Cardiac septum (tissue), 1 donor: Measurements from ENCODE around the gene TMEM128. TPM values are rescaled to one million over a fixed set of nuclear protein-coding genes. Genes with fewer than 3 reads are reported as not detected.

Source experiments
- DNase-seq: peaks from one replicate; pipeline ENCODE4 v3.0.0-alpha.2; 2020; ENCODE audit warnings: low spot score
- intact Hi-C: fragments of 100-400 bp; cut with DNase I; formaldehyde crosslinking; loops from one replicate; pipeline ENCODE4 v1.14.0; 2022
- long read RNA-seq: library from polyadenylated mRNA; unstranded; transcript quantifications from one replicate; pipeline ENCODE4 v2.0.0, GENCODE V29; 2021
- total RNA-seq: library from RNA; stranded (reverse); fragmentation: NEBNext Ultra II Directional; extraction: Animal tissue kit (Norgen Biotek cat#: 25700); gene quantifications from one replicate; pipeline ENCODE4 v1.2.1, GENCODE V29; 2021
- donor health status: DM: no; HTN: no; CAD: no.

The TMEM128 gene
- 12.4 TPM for total RNA-seq
- long read RNA-seq, transcript TMEM128-202 (5 exons, 1,221 nt): major isoform, 10 of 12 reads
- long read RNA-seq, partial matches to known transcripts: 1 of 12 reads
- long read RNA-seq, other reads (novel, unspliced or antisense): 1 of 12 reads

GRCh38 chr4:4248029-4248884 lies at the start of gene TMEM128:
Gene TMEM128 (minus strand): TSS chr4:4248223. CDS start chr4:4248202, 21 bp downstream.
- intact Hi-C loops: loop anchor here (2.0 to 5.0 kb wide), 2 partner anchors 41 to 294 kb away; partner anchors contain the start of gene STX18
- DNase-seq: peak; percentile 98

GRCh38 chr4:4296283-4296846 lies 48.3 kb upstream of the TMEM128 start:
- intact Hi-C loops: no loop called here
- no peak for DNase-seq

- intact Hi-C loops: no loop called here
- no peak for DNase-seq
These were observed 45.3 kb upstream of the TMEM128 start for GRCh38 chr4:4293279-4293678.

GRCh38 chr4:4289941-4290850 lies 42.2 kb upstream of the TMEM128 start, which contains the start of the genes LYAR and ZBTB49:
Gene LYAR (minus strand): TSS chr4:4290154. CDS start chr4:4283742, 6,412 bp downstream.
Gene ZBTB49 (plus strand): TSS chr4:4290251. CDS start chr4:4299946, 9,695 bp downstream.
- intact Hi-C loops: loop anchor here (2.0 kb wide), 1 partner anchor 41 kb away; the partner anchor contains the start of gene TMEM128
- DNase-seq: peak; percentile 97

- DNase-seq: no peak
- intact Hi-C loops: loop anchor here (2.0 kb wide), 1 partner anchor 41 kb away; the partner anchor contains the start of gene TMEM128
These were observed 41.5 kb upstream of the TMEM128 start for GRCh38 chr4:4289597-4289940.

- DNase-seq: no peak
- intact Hi-C loops: loop anchor here (2.0 kb wide), 1 partner anchor 40 kb away; the partner anchor contains the start of gene TMEM128
These were observed 41.0 kb upstream of the TMEM128 start for GRCh38 chr4:4289055-4289454.

GRCh38 chr4:4288098-4288497 lies 40.1 kb upstream of the TMEM128 start:
- intact Hi-C loops: loop anchor here (2.0 kb wide), 1 partner anchor 39 kb away; the partner anchor contains the start of gene TMEM128
- no peak for DNase-seq

GRCh38 chr4:4284827-4285618 lies 37.0 kb upstream of the TMEM128 start:
- no peak for DNase-seq

GRCh38 chr4:4281787-4282186 lies 33.8 kb upstream of the TMEM128 start:
- intact Hi-C loops: no loop called here

More at GRCh38 chr4:4284827-4285618, 37.0 kb upstream of the TMEM128 start:
- intact Hi-C loops: no loop called here

GRCh38 chr4:4277531-4277930 lies 29.5 kb upstream of the TMEM128 start:
- intact Hi-C loops: no loop called here
- no peak for DNase-seq

More at GRCh38 chr4:4281787-4282186, 33.8 kb upstream of the TMEM128 start:
- no peak for DNase-seq

GRCh38 chr4:4274226-4274625 lies 26.2 kb upstream of the TMEM128 start:
- intact Hi-C loops: no loop called here
- no peak for DNase-seq

GRCh38 chr4:4271912-4272311 lies 23.9 kb upstream of the TMEM128 start:
- no peak for DNase-seq
- intact Hi-C loops: no loop called here

- intact Hi-C loops: no loop called here
- no peak for DNase-seq
These were observed 22.5 kb upstream of the TMEM128 start for GRCh38 chr4:4270529-4270928.

- intact Hi-C loops: no loop called here
- DNase-seq: no peak
These were observed 21.8 kb upstream of the TMEM128 start for GRCh38 chr4:4269856-4270255.

- no peak for DNase-seq
- intact Hi-C loops: no loop called here
These were observed 21.3 kb upstream of the TMEM128 start for GRCh38 chr4:4269331-4269731.

GRCh38 chr4:4268776-4269175 lies 20.8 kb upstream of the TMEM128 start:
- DNase-seq: no peak
- intact Hi-C loops: no loop called here

- intact Hi-C loops: no loop called here
- no peak for DNase-seq
These were observed 20.0 kb upstream of the TMEM128 start for GRCh38 chr4:4267981-4268380.

GRCh38 chr4:4260185-4260751 lies 12.2 kb upstream of the TMEM128 start:
- no peak for DNase-seq
- intact Hi-C loops: no loop called here
